Right cardiac atrium (tissue), 5 donors: ENCODE data around the gene C6orf47. TPM values are rescaled to one million over a fixed set of nuclear protein-coding genes. Genes with fewer than 3 reads are reported as not detected.

Experiments used
- ATAC-seq, 2 donors: fragments of 200-7000 bp; cut with Tn5 transposase; one replicate each; pipeline versions ENCODE4 v1.8.0 to v1.9.1; 2020; ENCODE audit warnings: moderate library complexity in 2 of 2, mild to moderate bottlenecking in 1 of 2
- DNase-seq, 3 donors: peaks; one replicate each; pipeline ENCODE4 v3.0.0-alpha.2; 2020
- H3K27ac ChIP-seq: one replicate; pipeline ENCODE4 v1.5.1; 2013; ENCODE audit warnings: mild to moderate bottlenecking, low read length, control low read depth, moderate library complexity
- H3K27me3 ChIP-seq: one replicate; pipeline ENCODE4 v1.6.1; 2013; ENCODE audit not compliant: control insufficient read depth, insufficient read depth
- H3K4me1 ChIP-seq: one replicate; pipeline ENCODE4 v1.6.1; 2013; ENCODE audit warnings: low read length; ENCODE audit not compliant: control insufficient read depth, insufficient read depth
- H3K4me3 ChIP-seq: one replicate; pipeline ENCODE4 v1.5.1; 2013; ENCODE audit warnings: low read length, control low read depth
- H3K9me3 ChIP-seq: one replicate; pipeline ENCODE4 v1.6.1; 2013; ENCODE audit warnings: low read length; ENCODE audit not compliant: control insufficient read depth
- WGBS: extraction: QIAGEN DNeasy Blood & Tissue Kit; methylation state at CpG from one replicate; pipeline ENCODE4 v1.1.7; 2013; 5-methylcytosine and 5-hydroxymethylcytosine counted together
- intact Hi-C, 4 donors: fragments of 100-400 bp; cut with DNase I; formaldehyde crosslinking; loops; one replicate each; pipeline versions ENCODE4 v1.11.0 to v1.14.0; 2022 to 2023
- polyA plus RNA-seq: library from polyadenylated mRNA; stranded (reverse); fragments of 200-250 nt; gene quantifications from one replicate; pipeline ENCODE4 v1.2.3, GENCODE V29; 2013
- total RNA-seq, 4 donors: library from RNA; stranded (reverse); fragmentation: NEBNext Ultra II Directional; extraction: Animal tissue kit (Norgen Biotek cat#: 25700); gene quantifications; one replicate each; pipeline ENCODE4 v1.2.1, GENCODE V29; 2021
- donor health status: healthy with polysubstance abuse.
- donor health status: DM: no; HTN: yes; CAD: no.
- donor health status: DM: no; HTN: no; CAD: no.
- donor health status: DM: no; HTN: yes; CAD: no; lungs with severe emphysema.
- donor health status: DM: yes; HTN: yes; CAD: no.

The C6orf47 gene
- total and polyA plus RNA-seq, 5 donors: 18.5 to 21.2 (median 20.4) TPM

- peak; percentile 93 to 94 for ATAC-seq
- H3K4me1 ChIP-seq: peaks cover 3% of the 10 kb centered on the region
- intact Hi-C loops: loop anchor here in 1 of 4 donors (5.0 to 10.0 kb wide), 2 partner anchors 62 to 1309 kb away; partner anchors contain the start of gene DDAH2
- no peaks in the 10 kb centered on the region for H3K9me3 ChIP-seq
- WGBS: under 1% methylated on average over 63 of the region's 63 CpGs
- peak; percentile 99 to 100 (median 99) for DNase-seq
- H3K27me3 ChIP-seq: no peaks in the 10 kb centered on the region
- peak within 1 kb of the TSS; percentile 90 for H3K4me3 ChIP-seq
- peak within 1 kb of the TSS; percentile 98 for H3K27ac ChIP-seq
Observed at GRCh38 chr6:31665501-31666336, 5.1 kb upstream of the C6orf47 start, which contains the start of gene CSNK2B. Gene CSNK2B (plus strand): TSS chr6:31666080. CDS start chr6:31666832, 752 bp downstream.

GRCh38 chr6:31664790-31665500 lies 4.4 kb upstream of the C6orf47 start, which contains the start of gene GPANK1:
Gene GPANK1 (minus strand): TSS chr6:31664997. CDS start chr6:31664478, 519 bp downstream.
- ATAC-seq: peak; percentile 68 to 75
- Histone ChIP-seq H3K4me3 (peak within 1 kb of the TSS; percentile 90), H3K27ac (peak within 1 kb of the TSS; percentile 98), H3K4me1 (peaks cover 3% of the 10 kb centered on the region), H3K9me3 (no peaks in the 10 kb centered on the region), H3K27me3 (no peaks in the 10 kb centered on the region)
- under 1% methylated on average over 39 of the region's 39 CpGs for WGBS
- intact Hi-C loops: loop anchor here in 1 of 4 donors (5.0 to 10.0 kb wide), 3 partner anchors 62 to 1310 kb away; partner anchors contain the start of genes ATP6V1G2, DDAH2 and NFKBIL1
- peak; percentile 91 to 97 (median 95) for DNase-seq

GRCh38 chr6:31663961-31664789 lies 3.6 kb upstream of the C6orf47 start:
- DNase-seq (peak; percentile 52 to 70 (median 68)), ATAC-seq (peak in 1 of 2 donors; percentile 22)
- Histone ChIP-seq H3K4me3 (peak overlapping the region; percentile 90), H3K27me3 (no peaks in the 10 kb centered on the region), H3K9me3 (no peaks in the 10 kb centered on the region), H3K27ac (peak overlapping the region; percentile 98), H3K4me1 (peaks cover 9% of the 10 kb centered on the region)
- intact Hi-C loops: loop anchor here in 1 of 4 donors (5.0 to 10.0 kb wide), 2 partner anchors 117 to 1311 kb away; partner anchors contain the start of genes ATP6V1G2 and NFKBIL1
- WGBS: 9% methylated on average over 17 of the region's 17 CpGs

- Histone ChIP-seq H3K4me3 (peak overlapping the region; percentile 90), H3K27ac (peak overlapping the region; percentile 59), H3K9me3 (no peaks in the 10 kb centered on the region), H3K4me1 (peaks cover 14% of the 10 kb centered on the region), H3K27me3 (no peaks in the 10 kb centered on the region)
- intact Hi-C loops: loop anchor here in 1 of 4 donors (5.0 to 10.0 kb wide), 2 partner anchors 116 to 1311 kb away; partner anchors contain the start of genes ATP6V1G2 and NFKBIL1
- 51% methylated on average over 9 of the region's 9 CpGs for WGBS
- DNase-seq: no peak
- ATAC-seq: no peak
Observed at GRCh38 chr6:31663126-31663960, 2.8 kb upstream of the C6orf47 start.

- H3K4me1 ChIP-seq: peaks cover 14% of the 10 kb centered on the region
- intact Hi-C loops: loop anchor here in 1 of 4 donors (5.0 to 10.0 kb wide), 2 partner anchors 115 to 1313 kb away; partner anchors contain the start of genes ATP6V1G2 and NFKBIL1
Observed at GRCh38 chr6:31662124-31662723, 1.6 kb upstream of the C6orf47 start.

GRCh38 chr6:31661262-31662123 lies 915 bp upstream of the C6orf47 start:
- ATAC-seq (no peak), DNase-seq (peak in 1 of 3 donors; percentile 37)
- Histone ChIP-seq H3K9me3 (no peaks in the 10 kb centered on the region), H3K27me3 (no peaks in the 10 kb centered on the region), H3K4me1 (peaks cover 14% of the 10 kb centered on the region), H3K27ac (no peak overlapping the region), H3K4me3 (peak overlapping the region; percentile 90)
- 67% methylated on average over 12 of the region's 12 CpGs for WGBS
- intact Hi-C loops: loop anchor here in 1 of 4 donors (5.0 to 10.0 kb wide), 2 partner anchors 114 to 1313 kb away; partner anchors contain the start of genes ATP6V1G2 and NFKBIL1

More at GRCh38 chr6:31662124-31662723, 1.6 kb upstream of the C6orf47 start:
- no peak for ATAC-seq
- Histone ChIP-seq H3K9me3 (no peaks in the 10 kb centered on the region), H3K4me3 (no peak overlapping the region), H3K27me3 (no peaks in the 10 kb centered on the region), H3K27ac (no peak overlapping the region)
- peak in 1 of 3 donors; percentile 38 for DNase-seq
- 87% methylated on average over 12 of the region's 12 CpGs for WGBS

- Histone ChIP-seq H3K27me3 (no peaks in the 10 kb centered on the region), H3K4me1 (peaks cover 14% of the 10 kb centered on the region), H3K9me3 (no peaks in the 10 kb centered on the region), H3K27ac (peak overlapping the region; percentile 90), H3K4me3 (peak overlapping the region; percentile 90)
- intact Hi-C loops: loop anchor here in 1 of 4 donors (5.0 to 10.0 kb wide), 2 partner anchors 113 to 1315 kb away; partner anchors contain the start of genes ATP6V1G2 and NFKBIL1
- peak in 1 of 2 donors; percentile 4 for ATAC-seq
- no peak for DNase-seq
- 19% methylated on average over 13 of the region's 13 CpGs for WGBS
Observed at GRCh38 chr6:31659649-31660380, 763 bp downstream of the C6orf47 start.

GRCh38 chr6:31658983-31659648 lies 1.5 kb downstream of the C6orf47 start:
- 84% methylated on average over 13 of the region's 13 CpGs for WGBS
- no peaks in the 10 kb centered on the region for H3K9me3 ChIP-seq
- peaks cover 14% of the 10 kb centered on the region for H3K4me1 ChIP-seq
- intact Hi-C loops: no loop called here
- ATAC-seq (no peak), DNase-seq (no peak)
- no peaks in the 10 kb centered on the region for H3K27me3 ChIP-seq
- H3K27ac ChIP-seq: no peak overlapping the region
- H3K4me3 ChIP-seq: peak overlapping the region; percentile 90
